Upper lobe of left lung (tissue), 4 donors: ENCODE measurements around the gene NTNG2.

Experiments used
- CTCF ChIP-seq, 6 experiments: fragments of 450-650 bp in 4 of 6; fragments of 200-600 bp in 2 of 6; sonication (generic) in 2 of 6; IDR thresholded peaks; one replicate each; pipeline ENCODE4 v1.5.1; 2016 to 2019; ENCODE audit warnings: antibody characterized with exemption in 6 of 6
- POLR2A ChIP-seq, 4 donors: fragments of 450-650 bp; IDR thresholded peaks; one replicate each; pipeline ENCODE4 v1.5.1; 2016 to 2017; ENCODE audit warnings: antibody characterized with exemption in 4 of 4, mild to moderate bottlenecking in 2 of 4
- POLR2AphosphoS5 ChIP-seq, 2 donors: sonication (generic); formaldehyde crosslinking; IDR thresholded peaks; one replicate each; pipeline ENCODE4 v1.5.1; 2017; ENCODE audit warnings: antibody characterized with exemption in 2 of 2

- TF ChIP-seq CTCF (IDR thresholded peaks at IDR 0.05) (no peak), POLR2A (IDR thresholded peaks at IDR 0.05) (no peak), POLR2AphosphoS5 (IDR thresholded peaks at IDR 0.05) (no peak)
These were observed 77.1 kb downstream of the NTNG2 start for GRCh38 chr9:132238992-132239391.
